SU-DHL-6 (cell line): ENCODE results near the gene PSMB11.

Source experiments
- CTCF ChIP-seq: fragments of 200-600 bp; sonication (generic); IDR thresholded peaks from one replicate; pipeline ENCODE4 v1.5.1; 2017; ENCODE audit warnings: antibody characterized with exemption, mild to moderate bottlenecking, low read length, moderate library complexity; ENCODE audit not compliant: insufficient read depth, poor library complexity, severe bottlenecking
- EZH2phosphoT487 ChIP-seq: fragments of 200-600 bp; sonication (generic), shearing (Covaris generic); conservative IDR thresholded peaks from 2 replicates; pipeline ENCODE4 v1.6.1; 2018; ENCODE audit warnings: mild to moderate bottlenecking, antibody characterized with exemption, low read length, moderate library complexity, mixed read lengths

- TF ChIP-seq EZH2phosphoT487 = no peak
- no peak for TF ChIP-seq CTCF
Observed at GRCh38 chr14:23091294-23092225, 49.5 kb downstream of the PSMB11 start.
